Upper lobe of left lung (tissue), 4 donors: ENCODE measurements around the gene STAT5A.
"Not testable (repeated sequence)": the region's sequence is repeated elsewhere in the genome, so short reads cannot be mapped to it uniquely, and the experiment has no call there.

ENCODE experiments used
- POLR2A ChIP-seq, 4 donors: fragments of 450-650 bp; IDR thresholded peaks; one replicate each; pipeline ENCODE4 v1.5.1; 2016 to 2017; ENCODE audit warnings: antibody characterized with exemption in 4 of 4, mild to moderate bottlenecking in 2 of 4
- POLR2AphosphoS5 ChIP-seq, 2 donors: sonication (generic); formaldehyde crosslinking; IDR thresholded peaks; one replicate each; pipeline ENCODE4 v1.5.1; 2017; ENCODE audit warnings: antibody characterized with exemption in 2 of 2
- TF ChIP-seq, protein P1 (sequence below), 6 experiments: fragments of 450-650 bp in 4 of 6; fragments of 200-600 bp in 2 of 6; sonication (generic) in 2 of 6; IDR thresholded peaks; one replicate each; pipeline ENCODE4 v1.5.1; 2016 to 2019; ENCODE audit warnings: antibody characterized with exemption in 6 of 6

DNA sequence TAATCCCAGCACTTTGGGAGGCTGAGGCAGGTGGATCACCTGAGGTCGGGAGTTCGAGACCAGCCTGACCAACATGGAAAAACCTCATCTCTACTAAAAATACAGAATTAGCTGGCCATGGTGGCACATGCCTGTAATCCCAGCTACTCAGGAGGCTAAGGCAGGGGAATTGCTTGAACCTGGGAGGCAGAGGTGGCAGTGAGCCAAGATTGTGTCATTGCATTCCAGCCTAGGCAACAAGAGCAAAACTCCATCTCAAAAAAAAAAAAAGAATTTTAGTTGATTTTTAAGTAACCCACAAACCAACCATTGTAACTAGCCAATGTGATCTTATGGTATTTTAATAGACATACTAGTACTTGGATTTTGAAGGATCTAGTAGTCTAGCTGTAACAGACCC is 72.1 kb downstream of the STAT5A start:
- TF ChIP-seq POLR2AphosphoS5, POLR2A (IDR thresholded peaks at IDR 0.05): not testable (repeated sequence)
- TF ChIP-seq, protein P1, sequence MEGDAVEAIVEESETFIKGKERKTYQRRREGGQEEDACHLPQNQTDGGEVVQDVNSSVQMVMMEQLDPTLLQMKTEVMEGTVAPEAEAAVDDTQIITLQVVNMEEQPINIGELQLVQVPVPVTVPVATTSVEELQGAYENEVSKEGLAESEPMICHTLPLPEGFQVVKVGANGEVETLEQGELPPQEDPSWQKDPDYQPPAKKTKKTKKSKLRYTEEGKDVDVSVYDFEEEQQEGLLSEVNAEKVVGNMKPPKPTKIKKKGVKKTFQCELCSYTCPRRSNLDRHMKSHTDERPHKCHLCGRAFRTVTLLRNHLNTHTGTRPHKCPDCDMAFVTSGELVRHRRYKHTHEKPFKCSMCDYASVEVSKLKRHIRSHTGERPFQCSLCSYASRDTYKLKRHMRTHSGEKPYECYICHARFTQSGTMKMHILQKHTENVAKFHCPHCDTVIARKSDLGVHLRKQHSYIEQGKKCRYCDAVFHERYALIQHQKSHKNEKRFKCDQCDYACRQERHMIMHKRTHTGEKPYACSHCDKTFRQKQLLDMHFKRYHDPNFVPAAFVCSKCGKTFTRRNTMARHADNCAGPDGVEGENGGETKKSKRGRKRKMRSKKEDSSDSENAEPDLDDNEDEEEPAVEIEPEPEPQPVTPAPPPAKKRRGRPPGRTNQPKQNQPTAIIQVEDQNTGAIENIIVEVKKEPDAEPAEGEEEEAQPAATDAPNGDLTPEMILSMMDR (IDR thresholded peaks at IDR 0.05): not testable (repeated sequence)
